ENCODE results near the gene MOB3A.
A peak's percentile ranks its signal among the peaks of the same experiment; 100 is the strongest.

Gene MOB3A

DNA sequence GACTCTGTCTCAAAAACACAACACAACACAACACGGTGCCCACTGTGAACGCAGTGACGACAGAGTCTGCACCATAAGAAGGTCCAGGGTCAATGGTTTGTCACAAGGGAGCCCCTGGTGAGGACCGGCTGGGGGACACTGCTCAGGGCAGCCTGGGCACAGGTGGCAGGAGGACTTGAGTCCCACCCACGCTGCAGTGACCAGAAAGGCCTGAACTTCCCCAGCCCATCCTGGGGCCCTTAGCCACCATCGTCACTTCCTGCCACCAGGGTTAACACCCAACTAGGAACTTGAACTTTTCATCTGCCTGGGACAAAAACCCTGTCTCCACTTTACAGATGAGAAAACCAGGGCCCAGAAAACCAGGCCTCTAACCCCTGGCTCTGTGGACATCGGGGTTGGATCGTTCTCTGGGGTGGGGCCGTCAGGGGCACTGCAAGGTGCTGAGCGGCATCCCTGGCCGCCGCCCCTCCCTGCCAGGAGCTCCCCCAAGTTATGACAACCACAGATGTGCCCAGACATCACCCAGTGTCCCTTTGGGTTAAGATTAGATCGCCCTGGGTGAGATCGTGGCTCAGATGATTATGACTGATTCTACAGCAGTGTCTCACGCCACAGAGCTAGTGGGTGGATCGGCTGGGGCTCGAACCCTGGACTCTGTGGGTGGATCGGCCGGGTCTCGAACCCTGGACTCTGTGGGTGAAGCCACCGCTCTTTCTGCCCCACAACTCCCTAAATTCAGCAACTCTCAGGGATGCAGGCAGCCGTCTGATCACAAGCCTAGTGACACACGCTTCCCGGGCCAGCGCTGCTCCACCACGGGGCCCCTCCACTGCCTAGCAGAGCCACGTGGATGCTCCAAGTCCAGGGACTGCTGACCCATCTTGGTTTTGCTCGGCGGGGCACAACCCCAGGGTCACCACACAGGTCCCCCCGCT is 14.0 kb downstream of the MOB3A start:
- peak in 1 of 2 donors; percentile 51 for DNase-seq

DNA sequence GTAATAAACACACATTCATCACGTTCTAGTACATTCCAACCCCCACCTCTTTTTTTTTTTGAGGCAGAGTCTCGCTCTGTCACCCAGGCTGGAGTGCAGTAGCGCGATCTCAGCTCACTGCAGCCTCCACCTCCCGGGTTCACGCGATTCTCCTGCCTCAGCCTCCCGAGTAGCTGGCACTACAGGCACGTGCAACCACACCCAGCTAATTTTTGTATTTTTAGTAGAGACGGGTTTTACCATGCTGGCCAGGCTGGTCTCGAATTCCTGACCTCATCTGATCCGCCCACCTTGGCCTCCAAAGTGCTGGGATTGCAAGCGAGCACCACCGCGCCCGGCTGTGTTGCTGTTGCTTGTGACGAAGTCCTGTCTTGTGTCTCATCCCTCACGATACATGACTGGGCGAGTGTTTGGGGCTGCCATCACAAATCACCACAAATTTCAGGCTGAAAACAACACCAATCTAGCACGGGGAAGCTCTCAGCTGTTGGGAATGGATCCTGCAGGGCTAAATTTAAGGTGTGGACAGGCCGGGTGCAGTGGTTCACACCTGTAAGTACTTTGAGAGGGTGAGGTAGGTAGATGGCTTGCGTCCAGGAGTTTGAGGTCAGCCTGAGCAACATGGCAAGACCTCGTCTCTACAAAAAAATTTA is 15.7 kb downstream of the MOB3A start:
- DNase-seq = no peak

DNA sequence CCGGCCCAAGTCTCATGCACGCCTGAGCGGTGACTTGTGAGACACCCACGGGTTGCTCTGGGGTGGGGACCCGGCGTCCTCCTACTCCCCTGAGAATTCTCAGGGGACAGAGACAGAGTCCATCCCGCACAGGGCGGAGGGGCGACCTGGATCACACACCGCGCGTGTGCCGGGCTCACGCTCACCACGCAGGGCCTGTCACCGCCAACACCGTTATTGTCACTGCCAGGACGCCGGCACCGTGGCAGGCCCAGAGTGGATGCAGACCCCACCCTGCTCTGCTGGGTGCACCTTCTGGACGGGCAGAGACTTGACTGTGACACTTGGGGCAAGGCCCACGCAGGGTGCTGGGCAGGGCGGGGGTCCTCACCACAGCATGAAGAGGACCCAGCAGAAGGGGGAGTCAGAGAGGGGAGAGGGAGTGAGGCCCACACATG is 16.2 kb downstream of the MOB3A start:
- no peak for DNase-seq

DNA sequence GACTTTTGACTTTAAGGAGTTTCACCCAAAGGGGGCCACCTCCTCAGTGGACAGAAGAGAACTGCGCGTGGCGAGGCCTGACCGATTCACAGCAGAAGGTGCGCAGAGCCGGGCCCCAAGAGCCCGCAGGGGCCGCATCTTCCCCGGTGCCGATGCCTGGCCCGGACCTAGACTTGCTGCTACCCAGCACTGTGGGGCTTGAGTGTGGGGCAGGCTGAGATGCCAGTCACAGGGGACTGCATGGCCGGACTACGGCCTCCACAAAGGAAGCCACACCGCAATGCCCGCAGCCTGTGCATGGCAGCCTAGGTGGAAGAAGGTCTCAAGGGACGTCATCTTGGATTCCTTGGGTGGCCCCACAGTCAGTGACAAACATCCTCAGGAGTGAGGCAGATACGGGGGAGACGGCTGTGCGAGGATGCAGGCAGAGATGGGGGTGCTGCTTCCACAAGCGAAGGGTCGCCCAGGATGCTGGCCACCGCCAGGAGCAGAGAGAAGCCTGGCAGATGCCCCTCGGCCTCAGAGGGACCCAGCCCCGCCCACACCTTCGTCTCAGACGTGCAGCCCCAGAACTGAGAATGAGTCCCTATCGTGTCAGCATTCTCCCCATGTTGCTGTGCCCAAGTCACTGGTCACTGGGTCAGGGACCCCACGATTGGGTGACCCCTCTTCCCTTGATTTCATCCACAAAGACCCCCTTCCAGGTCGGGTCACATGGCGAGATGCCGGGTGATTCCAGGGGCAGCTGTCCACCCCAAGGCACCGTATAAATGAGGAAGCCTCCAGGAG is 16.9 kb downstream of the MOB3A start:
- no peak for DNase-seq

DNA sequence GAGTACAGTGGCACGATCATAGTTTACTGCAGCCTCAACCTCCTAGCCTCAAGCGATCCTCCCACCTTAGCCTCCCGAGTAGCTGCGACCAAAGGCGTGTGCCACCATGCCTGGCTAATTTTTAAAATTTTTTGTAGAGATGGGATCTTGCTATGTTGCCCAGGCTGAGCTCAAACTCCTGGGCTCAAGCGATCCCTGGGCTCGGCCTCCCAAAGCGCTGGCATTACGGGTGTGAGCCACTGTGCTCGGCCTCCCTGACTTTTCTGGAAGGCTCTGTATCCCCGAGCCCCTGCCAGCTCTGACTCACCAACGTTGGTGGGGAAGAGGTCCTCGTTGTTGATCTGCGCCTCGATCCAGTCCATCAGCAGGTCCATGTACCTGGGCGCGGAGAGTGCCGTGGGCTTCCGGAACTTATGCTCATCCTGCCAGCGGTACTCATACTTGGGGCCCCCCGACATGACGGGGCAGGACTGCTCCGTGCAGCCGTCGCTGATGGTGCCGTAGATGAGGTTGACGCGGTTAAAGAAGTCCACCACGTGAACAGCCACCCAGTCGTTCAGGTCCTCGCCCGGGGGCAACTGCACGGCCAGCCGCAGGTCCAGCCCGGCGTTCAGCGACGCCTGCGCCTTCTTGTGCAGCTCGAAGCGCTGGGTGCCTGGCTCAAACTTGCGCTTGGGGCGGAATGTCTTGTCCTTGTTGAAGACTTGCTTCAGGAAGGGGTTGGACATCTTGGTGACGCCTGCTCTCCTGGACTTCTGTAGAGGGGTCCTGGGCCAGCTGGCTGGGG is 18.1 kb downstream of the MOB3A start:
- no peak for DNase-seq

DNA sequence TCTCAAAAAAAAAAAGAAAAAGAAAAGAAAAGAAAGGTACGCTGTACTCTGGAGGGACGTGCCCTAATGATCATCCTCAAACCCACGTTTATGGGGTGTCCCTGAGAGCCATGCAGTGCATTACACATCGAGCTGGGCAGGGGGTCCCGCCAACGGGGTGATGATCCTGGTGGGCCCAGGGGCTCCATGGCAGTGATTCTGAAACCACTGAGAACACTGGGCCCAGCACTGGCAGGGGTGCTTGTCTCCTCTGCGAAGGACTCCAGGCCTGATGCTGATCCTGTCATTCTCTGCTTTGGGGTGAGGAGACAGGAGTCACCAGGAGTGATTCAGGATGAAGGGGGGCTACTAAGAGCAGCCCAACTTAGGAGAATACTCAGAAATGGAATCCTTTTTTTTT is 18.7 kb downstream of the MOB3A start:
- no peak for DNase-seq

DNA sequence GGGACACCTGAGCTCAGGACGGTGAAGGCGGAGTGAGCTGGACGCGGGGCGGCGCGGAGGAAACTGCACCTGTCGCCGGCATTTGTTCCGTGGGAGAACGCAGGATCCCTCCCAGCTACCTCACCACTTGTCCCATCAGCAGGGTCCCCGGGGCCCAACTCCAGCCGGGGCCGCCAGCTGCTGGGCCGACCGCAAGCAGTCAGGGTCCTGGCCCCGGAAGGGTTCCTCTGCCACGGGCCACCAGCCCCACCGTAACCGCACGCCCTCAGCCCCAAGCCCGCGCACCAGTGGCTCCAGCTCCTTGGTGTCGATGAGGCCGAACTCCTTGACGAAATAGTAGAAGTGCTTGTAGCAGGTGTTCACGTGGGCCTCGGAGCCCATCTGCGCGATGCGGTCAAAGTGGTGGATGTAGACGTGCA is 19.6 kb downstream of the MOB3A start:
- no peak for DNase-seq

DNA sequence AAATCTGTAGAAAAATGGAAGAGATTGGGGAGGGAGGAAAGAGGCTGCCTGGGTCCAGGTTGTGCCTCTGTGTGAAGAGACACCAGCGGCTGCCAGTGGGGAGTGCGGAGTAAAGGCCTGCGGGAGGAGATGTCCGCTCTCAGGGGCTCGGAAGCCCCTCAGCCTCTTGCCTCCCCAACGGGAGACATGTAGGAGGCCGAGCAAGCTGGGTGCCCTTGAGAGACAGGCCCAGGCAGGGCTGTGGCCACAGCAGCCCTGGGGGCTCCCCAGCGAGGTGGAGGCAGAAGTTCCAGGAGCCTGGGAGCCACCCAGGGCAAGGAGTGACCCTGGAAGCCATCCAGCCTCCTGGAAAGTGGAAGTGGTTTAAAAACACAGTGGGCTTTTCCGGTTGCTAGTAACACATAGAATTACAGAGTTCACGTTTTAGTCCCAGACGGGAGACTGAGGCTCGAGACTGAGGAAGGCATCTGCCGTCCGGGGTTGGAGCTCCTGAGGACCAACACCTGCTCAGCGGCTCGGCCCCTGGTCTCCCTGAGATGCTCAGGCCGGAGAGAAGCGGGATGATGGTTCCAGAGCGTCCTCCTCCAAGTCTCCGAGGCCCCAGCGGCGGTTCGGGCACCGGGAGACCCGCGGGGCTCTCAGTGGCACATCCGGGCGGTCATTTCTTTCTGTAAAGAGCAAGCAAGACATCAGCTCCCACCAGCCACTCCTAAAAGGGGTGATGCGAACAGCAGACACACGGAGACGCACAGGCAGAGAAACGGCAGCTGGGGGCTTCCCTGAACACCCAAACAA is 23.2 kb downstream of the MOB3A start:
- DNase-seq = no peak

DNA sequence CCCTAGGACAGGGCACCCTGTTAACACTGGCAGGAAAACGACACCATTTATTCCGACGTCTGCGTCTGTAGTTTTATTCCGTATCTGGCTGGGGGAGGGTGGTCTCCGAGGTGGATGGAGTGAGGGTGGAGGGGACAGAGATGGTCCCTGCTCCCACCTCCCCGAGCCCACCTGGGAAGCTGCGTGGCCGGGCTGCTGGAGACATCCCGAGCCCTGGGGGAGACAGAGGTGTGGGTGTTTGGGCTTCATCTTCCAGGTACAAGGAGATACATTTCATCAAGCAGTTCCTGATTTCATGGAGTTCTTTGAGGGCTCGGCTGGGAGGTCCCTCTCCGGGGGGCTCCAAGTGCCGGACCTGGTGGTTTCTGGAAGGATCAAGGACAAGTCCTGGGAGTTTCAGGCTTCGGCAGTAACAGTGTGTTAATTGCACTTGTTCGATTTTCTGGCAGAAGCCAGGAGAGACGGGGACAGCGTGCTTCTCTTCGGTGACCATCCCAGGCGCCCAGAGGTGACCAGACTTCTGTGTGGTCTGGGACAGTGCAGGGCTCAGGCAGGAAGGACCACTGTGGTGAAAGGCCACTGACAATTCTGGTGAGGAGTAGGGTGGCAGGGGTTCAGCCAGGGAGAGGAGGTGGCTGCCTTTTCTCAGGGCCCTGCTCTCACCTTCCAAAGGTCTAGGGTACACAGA is 25.0 kb downstream of the MOB3A start:
- DNase-seq = no peak

DNA sequence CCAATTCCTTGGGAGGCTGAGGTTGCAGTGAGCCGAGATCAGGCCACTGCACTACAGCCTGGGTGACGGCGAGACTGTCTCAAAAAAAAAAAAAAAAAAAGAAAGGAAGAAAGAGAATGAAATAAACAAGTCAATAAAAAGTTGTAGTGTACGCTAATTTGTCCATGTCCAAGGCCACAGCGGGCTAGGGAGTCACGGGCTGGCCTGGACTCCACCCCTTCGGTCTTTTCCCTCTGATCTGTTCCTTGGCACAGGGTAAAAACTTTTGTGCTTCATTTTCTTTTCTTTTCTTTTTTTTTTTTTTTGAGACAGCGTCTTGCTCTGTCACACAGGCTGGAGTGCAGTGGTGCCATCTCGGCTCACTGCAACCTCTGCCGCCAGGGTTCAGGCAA is 25.7 kb downstream of the MOB3A start:
- DNase-seq = no peak

DNA sequence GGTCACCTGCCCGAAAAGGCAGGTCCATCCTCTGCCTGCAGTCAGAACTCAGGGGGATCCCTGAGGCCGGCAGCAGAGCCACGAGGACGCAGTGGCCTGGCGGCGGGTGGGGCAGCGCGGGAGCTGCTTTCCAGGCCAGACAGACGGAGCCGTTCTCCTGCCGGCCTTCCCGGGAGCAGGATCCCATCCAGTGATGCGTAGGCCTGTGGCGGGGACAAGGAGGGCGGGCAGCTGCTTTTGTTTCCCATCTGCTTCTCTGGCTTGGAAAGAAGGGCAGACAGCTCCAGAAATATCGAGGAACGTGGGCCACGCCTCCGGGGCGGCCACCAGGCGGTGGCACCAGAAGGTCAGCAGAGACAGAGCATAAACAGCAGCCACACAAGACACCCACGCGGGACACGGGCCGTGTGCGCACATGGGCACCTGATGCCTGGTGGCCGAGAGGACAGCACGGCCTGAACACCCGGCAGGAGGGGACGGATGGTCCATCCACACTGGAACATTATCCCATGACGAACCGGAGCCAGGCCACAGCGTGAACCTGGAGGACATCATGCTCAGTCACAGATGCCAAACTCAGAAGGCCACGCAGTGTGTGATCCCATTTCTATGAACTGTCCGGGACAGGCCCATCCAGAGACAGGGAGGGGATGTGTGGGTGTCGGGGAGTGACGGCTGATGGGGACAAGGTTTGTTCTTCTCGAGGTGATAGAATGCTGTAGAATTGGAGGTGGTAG is 31.2 kb downstream of the MOB3A start:
- DNase-seq = no peak

DNA sequence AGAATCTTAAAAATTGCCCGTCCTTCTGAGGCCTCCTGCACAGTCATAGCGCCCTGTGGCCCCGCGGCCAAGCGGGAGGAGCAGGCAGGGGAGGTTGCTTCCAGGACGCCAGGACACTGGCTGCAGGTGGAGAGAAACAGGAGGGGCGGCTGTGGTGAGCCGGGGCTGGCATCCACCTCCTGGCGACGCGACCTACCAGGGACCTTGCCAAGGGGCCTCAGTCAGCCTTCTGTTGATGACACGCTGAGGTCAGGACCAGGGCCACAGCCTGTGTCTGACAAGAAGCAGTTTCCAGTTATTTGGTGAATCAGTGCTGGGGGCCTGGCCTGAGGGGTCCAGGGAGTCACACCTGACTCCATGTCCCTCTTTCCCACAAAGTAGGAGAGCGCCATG is 31.7 kb downstream of the MOB3A start:
- no peak for DNase-seq

DNA sequence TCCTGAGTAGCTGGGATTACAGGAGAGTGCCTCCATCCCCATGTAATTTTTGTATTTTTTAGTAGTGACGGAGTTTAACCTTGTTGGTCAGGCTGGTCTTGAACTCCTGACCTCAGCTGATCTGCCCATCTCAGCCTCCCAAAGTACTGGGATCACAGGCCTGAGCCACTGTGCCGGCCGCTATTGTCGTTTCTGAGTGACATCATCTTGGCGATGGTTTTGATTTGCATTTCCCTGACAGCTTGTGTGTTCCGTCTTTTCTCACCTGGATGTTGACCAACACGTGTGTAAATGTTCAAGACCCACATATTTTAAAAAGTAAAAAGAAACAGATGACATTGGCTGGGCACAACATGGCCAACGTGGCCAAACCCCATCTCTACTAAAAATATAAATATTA is 32.3 kb downstream of the MOB3A start:
- DNase-seq = no peak

DNA sequence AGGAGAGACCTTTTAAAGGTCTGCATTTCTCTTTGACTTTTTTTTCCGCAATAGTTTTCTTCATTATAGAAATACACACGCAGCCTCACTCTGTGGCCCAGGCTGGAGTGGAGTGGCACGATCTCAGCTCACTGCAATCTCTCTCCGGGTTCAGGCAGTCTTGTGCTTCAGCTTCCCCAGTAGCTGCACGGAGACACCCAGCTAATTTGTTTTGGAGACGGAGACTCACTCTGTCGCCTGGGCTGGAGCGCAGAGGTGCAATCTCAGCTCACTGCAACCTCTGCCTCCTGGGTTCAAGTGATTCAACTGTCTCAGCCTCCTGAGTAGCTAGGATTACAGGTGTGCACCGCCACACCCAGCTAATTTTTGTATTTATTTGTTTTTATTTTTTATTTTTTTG is 33.4 kb downstream of the MOB3A start:
- DNase-seq = no peak

DNA sequence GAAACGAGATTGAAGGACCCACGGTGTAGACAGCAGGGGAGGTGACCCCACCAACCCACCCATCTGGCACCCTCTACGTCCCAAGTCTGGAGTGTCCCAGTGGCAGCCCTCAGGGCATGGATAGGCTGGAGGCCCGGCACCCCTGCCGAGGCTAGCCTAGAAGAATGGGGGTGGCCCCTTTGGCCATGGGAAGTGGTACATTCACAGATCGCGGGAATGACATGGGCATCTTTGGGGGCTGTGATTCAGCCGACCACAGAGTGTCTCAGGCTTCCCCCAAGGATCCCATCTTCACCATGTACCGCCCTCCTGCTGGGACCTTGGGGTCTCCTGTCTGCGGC is 33.8 kb downstream of the MOB3A start:
- no peak for DNase-seq

DNA sequence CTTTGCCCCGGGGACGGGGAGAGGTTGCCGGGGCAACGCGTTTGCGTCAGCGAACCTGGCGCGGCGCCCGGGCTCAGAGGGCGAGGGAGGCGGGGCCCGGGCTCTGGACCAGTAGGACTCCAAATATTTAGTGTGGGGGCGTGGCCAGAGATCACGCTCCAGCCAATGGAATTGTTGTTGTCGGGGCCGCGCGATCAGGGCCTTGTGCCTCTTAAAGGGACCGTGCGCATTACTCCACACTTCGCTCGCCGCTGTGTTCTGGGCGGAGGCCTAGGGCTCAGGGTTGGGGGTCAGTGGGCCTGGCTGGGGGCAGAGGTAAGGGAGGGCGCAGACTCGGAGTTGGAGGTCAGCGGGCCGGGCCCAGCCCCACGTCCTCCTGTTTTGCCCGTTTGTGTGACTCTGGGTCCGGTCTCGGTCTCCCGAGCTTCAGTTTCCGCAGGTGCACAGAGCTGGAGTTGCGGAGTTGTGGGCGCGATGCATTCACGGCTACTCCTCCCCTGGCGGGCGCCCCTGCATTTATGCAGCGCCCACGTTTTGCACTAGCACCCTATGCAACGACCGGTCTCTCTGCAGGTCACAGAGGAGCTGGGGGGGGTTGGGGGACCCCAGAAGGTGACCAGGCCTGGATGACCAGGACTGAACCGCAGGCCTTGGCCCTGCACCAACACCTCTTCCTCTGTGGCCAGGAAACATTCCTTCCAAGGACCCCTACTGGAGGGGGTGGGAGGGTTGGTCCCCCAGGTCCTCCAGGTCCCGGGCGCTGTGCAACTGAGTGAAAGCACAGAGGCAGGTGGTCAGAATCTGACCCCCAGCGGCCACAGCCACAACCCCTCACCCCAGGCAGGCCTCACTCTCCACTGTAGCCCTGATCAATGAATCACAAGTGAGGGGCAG is 34.4 kb downstream of the MOB3A start:
- DNase-seq = peak; percentile 95

DNA sequence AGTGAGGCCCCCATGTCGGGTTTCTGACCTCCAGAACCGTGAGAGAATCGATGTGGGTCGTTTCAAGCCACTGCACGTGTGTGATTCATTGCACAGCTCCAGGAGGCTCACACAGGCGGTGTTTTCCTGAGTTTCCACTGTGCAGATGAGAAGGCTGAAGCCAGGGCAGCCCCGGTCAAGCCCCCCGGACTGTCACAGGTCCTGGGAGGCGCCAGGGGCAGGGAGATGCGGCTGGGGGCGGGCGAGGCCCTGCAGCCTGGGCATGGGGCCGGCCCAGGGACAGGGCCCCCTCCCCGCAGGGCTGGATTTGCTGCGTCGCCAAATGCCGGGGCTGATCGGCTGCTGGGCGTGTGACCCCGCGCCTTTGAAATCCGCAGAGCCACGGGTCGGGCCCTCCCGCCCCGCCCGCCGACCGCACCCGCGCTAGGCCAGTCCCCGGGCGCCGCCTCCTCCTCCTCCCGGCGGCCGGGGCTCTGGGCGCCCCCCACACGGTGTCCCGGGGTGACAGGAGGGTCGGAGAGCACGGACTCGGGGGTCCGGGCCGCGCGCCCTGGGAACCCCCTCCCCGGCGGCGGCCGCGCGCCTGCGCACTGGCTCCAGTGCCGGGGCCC is 35.1 kb downstream of the MOB3A start:
- DNase-seq = no peak

DNA sequence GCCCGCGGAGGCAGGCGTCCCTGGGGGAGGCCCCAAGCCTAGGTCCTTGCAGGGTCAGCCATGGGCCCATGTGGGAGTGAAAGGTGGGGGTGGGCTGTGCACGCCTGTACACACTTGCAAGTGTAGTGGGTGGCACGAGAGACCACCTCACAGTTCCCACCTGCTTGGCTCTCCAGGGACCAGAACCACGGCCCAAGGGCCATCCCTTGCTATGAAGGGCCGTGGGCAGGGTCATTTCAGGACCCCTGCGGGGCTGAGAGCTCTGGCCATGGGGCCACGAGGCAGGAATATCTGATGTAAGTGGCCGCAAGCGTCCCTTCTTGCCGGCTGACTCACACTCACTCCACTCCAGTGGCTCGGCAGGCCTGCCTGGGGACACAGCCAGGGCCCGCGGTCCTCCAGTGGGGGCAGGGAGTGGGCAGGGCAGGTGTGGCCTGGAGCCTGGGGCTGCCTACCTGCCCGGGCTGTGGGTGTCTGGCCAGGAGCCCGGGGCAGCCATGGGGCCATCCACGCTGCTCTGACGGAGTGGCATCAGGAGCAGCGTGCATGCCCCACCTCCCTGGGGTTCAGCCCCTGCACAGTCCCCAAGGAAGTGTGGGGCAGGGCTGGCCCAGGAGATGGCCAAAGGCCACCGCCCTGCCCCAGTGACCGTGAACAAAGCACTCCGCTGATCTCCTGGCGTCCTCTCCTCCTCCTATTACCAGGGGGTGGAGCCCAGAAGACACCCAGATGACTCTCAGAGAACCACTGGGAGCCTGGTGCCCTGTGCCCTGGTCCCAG is 36.5 kb downstream of the MOB3A start:
- DNase-seq = no peak
